ENCODE results near the gene DMD.
"Not testable (repeated sequence)": the region's sequence is repeated elsewhere in the genome, so short reads cannot be mapped to it uniquely, and the experiment has no call there.

Gene DMD

GRCh38 chrX:31483336-31483735 lies 1728.0 kb downstream of the DMD start:
- no peak for DNase-seq

- DNase-seq: no peak
These were observed 1730.7 kb downstream of the DMD start for GRCh38 chrX:31480696-31481095.

GRCh38 chrX:31471229-31471628 lies 1740.1 kb downstream of the DMD start:
- DNase-seq: no peak

- not testable (repeated sequence) for DNase-seq
These were observed 1740.6 kb downstream of the DMD start for GRCh38 chrX:31470753-31471152.

- no peak for DNase-seq
These were observed 1746.9 kb downstream of the DMD start for GRCh38 chrX:31464306-31464915.

- no peak for DNase-seq
These were observed 1750.1 kb downstream of the DMD start for GRCh38 chrX:31461266-31461665.

- DNase-seq: no peak
These were observed 1752.0 kb downstream of the DMD start for GRCh38 chrX:31459361-31459760.

GRCh38 chrX:31449965-31450364 lies 1761.4 kb downstream of the DMD start:
- no peak for DNase-seq

- no peak for DNase-seq
These were observed 1762.3 kb downstream of the DMD start for GRCh38 chrX:31449081-31449480.

GRCh38 chrX:31445542-31445941 lies 1765.8 kb downstream of the DMD start:
- DNase-seq: no peak

GRCh38 chrX:31443654-31444053 lies 1767.7 kb downstream of the DMD start:
- no peak for DNase-seq

GRCh38 chrX:31440546-31440945 lies 1770.8 kb downstream of the DMD start:
- DNase-seq: no peak

GRCh38 chrX:31436424-31436823 lies 1774.9 kb downstream of the DMD start:
- DNase-seq: no peak

GRCh38 chrX:31435592-31435991 lies 1775.8 kb downstream of the DMD start:
- DNase-seq: no peak

- DNase-seq: no peak
These were observed 1777.5 kb downstream of the DMD start for GRCh38 chrX:31433856-31434255.

- no peak for DNase-seq
These were observed 1781.4 kb downstream of the DMD start for GRCh38 chrX:31429915-31430314.

- peak; percentile 8 for DNase-seq
These were observed 1787.7 kb downstream of the DMD start for GRCh38 chrX:31423609-31424189.

GRCh38 chrX:31421441-31421840 lies 1789.9 kb downstream of the DMD start:
- no peak for DNase-seq

GRCh38 chrX:31420711-31421151 lies 1790.6 kb downstream of the DMD start:
- DNase-seq: no peak

- DNase-seq: no peak
These were observed 1791.0 kb downstream of the DMD start for GRCh38 chrX:31420302-31420701.

GRCh38 chrX:31397119-31397518 lies 1814.2 kb downstream of the DMD start:
- DNase-seq: no peak

GRCh38 chrX:31392513-31392912 lies 1818.8 kb downstream of the DMD start:
- DNase-seq: no peak

- DNase-seq: no peak
These were observed 1822.4 kb downstream of the DMD start for GRCh38 chrX:31388946-31389345.

GRCh38 chrX:31384471-31384870 lies 1826.9 kb downstream of the DMD start:
- no peak for DNase-seq

GRCh38 chrX:31383991-31384390 lies 1827.4 kb downstream of the DMD start:
- DNase-seq: no peak

Measured in NCI-H2171 treated with DMSO at 0.1 percent for 48 hours (cell line).